Gastroesophageal sphincter (tissue), 4 donors: ENCODE results near the gene ATP11A. TPM values are rescaled to one million over a fixed set of nuclear protein-coding genes. Genes with fewer than 3 reads are reported as not detected.

ENCODE experiments used
- ATAC-seq: fragments of 150-250 bp; one replicate; pipeline ENCODE4 v1.9.1; 2016; ENCODE audit warnings: mild to moderate bottlenecking, moderate library complexity
- H3K27ac ChIP-seq, 4 donors: fragments of 200-600 bp; sonication (generic) in 3 of 4; 1 replicate in 3 of 4; 2 replicates in 1 of 4; pipeline ENCODE4 v1.5.1; 2016 to 2019
- H3K27me3 ChIP-seq: fragments of 200-600 bp; sonication (generic); one replicate; pipeline ENCODE4 v1.5.1; 2019
- H3K36me3 ChIP-seq, 2 donors: fragments of 200-600 bp; sonication (generic); one replicate each; pipeline ENCODE4 v1.5.1; 2019; ENCODE audit warnings: control low read depth in 1 of 2
- H3K4me1 ChIP-seq, 3 donors: fragments of 200-600 bp; sonication (generic); 1 replicate in 2 of 3; 2 replicates in 1 of 3; pipeline ENCODE4 v1.5.1; 2016 to 2019; ENCODE audit warnings: control low read depth in 2 of 3
- H3K4me3 ChIP-seq, 2 donors: fragments of 200-600 bp; sonication (generic); one replicate each; pipeline ENCODE4 v1.5.1; 2019; ENCODE audit warnings: mild to moderate bottlenecking in 1 of 2, moderate library complexity in 1 of 2
- H3K9me3 ChIP-seq, 3 donors: fragments of 200-600 bp; sonication (generic); one replicate each; pipeline ENCODE4 v1.5.1; 2017 to 2019; ENCODE audit warnings: control low read depth in 2 of 3
- EP300 ChIP-seq: sonication (generic); formaldehyde crosslinking; IDR thresholded peaks from one replicate; pipeline ENCODE4 v1.6.1; 2017; ENCODE audit warnings: antibody characterized with exemption, mild to moderate bottlenecking
- POLR2A ChIP-seq, 2 donors: fragments of 450-650 bp; IDR thresholded peaks; one replicate each; pipeline ENCODE4 v1.6.1; 2017; ENCODE audit warnings: antibody characterized with exemption in 2 of 2, mild to moderate bottlenecking in 2 of 2, moderate library complexity in 1 of 2
- POLR2AphosphoS5 ChIP-seq: sonication (generic); formaldehyde crosslinking; IDR thresholded peaks from one replicate; pipeline ENCODE4 v1.6.1; 2017; ENCODE audit warnings: antibody characterized with exemption
- WGBS, 2 donors: methylation state at CpG; one replicate each; pipeline ENCODE4 v1.1.5; 2018; ENCODE audit warnings: low coverage in 1 of 2; 5-methylcytosine and 5-hydroxymethylcytosine counted together
- total RNA-seq, 4 donors: library from RNA; depleted of rRNA; stranded (reverse); fragments of >200 nt; gene quantifications; one replicate each; pipeline ENCODE4 v1.1.0, GENCODE V29; 2016
- TF ChIP-seq, protein P1 (sequence below), 4 experiments: fragments of 200-600 bp in 2 of 4; fragments of 450-650 bp in 2 of 4; sonication (generic) in 1 of 4; IDR thresholded peaks; one replicate each; pipeline ENCODE4 v1.5.1; 2017 to 2019; ENCODE audit warnings: antibody characterized with exemption in 4 of 4, mild to moderate bottlenecking in 2 of 4, moderate library complexity in 2 of 4

The ATP11A gene
- total RNA-seq, 4 donors from 2014 or later, result 12.9 to 21.7 (median 17.1) TPM

DNA sequence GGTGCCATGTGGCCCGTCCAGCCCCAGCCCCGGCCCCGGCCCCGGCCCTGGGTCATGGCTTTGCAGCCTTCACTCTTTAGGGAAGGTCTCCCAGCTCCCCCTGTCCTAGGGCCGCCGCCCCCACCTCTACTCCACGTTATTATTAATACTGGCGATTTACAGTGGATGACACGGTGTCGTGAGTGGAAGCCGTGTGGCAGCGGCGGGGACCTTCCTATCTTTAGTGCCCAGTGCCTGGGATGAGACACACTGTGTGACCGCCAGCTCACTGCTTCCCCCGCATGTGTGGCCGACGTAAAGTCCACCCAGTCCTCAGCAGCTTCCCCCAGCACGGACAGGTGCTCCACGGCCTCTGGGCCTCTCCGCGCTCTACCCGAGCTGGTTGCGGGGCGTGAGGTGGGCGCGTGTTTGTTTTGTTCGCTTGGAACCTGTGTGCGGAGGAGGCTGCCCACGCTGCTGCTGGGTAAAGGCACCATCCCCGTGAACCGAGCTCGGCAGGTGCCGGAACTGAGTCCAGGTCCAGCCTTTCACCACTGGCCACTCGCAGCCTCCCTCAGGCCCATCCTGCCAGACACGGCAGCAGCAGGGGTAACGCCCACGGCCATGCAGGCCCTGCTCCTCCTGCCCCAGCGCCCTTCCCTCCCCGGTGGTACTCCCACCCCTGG is 208.2 kb downstream of the ATP11A start:
- no peaks in the 10 kb centered on the region for H3K9me3 ChIP-seq
- H3K4me3 ChIP-seq, result no peak overlapping the region
- H3K4me1 ChIP-seq, result peaks cover 0 to 25% (median 15%) of the 10 kb centered on the region in 3 donors
- H3K27ac ChIP-seq, result no peak overlapping the region
- no peak for TF ChIP-seq POLR2AphosphoS5
- TF ChIP-seq, protein P1, sequence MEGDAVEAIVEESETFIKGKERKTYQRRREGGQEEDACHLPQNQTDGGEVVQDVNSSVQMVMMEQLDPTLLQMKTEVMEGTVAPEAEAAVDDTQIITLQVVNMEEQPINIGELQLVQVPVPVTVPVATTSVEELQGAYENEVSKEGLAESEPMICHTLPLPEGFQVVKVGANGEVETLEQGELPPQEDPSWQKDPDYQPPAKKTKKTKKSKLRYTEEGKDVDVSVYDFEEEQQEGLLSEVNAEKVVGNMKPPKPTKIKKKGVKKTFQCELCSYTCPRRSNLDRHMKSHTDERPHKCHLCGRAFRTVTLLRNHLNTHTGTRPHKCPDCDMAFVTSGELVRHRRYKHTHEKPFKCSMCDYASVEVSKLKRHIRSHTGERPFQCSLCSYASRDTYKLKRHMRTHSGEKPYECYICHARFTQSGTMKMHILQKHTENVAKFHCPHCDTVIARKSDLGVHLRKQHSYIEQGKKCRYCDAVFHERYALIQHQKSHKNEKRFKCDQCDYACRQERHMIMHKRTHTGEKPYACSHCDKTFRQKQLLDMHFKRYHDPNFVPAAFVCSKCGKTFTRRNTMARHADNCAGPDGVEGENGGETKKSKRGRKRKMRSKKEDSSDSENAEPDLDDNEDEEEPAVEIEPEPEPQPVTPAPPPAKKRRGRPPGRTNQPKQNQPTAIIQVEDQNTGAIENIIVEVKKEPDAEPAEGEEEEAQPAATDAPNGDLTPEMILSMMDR (IDR thresholded peaks at IDR 0.05), result no peak
- TF ChIP-seq EP300, result no peak
- TF ChIP-seq POLR2A (IDR thresholded peaks at IDR 0.05), result no peak
- 71 to 81% methylated on average over 3 to 19 of the region's 39 CpGs for WGBS, 2 donors
- no peaks in the 10 kb centered on the region for H3K36me3 ChIP-seq
- H3K27me3 ChIP-seq, result peaks cover 73% of the 10 kb centered on the region
- no peak for ATAC-seq

DNA sequence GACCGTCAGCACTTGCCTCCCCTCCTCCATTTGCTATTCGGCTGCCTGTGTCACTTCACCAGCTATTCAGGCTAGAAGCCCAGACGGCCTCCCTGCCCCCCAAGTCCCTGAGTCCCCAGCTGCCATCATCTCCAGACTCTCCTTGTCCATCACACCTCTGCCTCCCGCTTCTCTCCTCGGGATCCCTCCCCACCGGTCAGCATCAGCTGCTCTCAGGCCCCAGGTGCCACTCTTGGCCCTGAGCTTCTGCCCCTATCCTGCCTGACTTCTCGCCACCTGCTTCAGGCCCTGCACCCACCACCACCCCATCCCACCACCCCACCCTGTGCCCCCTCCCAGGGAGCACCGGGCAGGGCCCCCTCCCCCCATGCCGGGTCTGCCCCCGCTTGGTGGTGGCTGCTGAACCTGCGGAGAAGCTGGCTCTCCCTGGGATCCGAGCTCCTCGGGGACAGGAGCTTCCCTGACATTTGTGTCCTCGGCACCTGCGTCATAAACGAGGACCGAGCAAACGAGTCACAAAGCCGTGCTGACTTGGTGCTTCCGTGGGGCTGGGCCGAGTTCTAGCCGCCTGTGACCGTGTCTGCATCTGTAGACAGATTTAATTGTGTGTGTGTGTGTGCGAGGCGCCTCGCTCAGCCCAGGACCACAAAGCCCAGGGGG is 208.9 kb downstream of the ATP11A start:
- Histone ChIP-seq H3K9me3 (no peaks in the 10 kb centered on the region), H3K4me3 (no peak overlapping the region), H3K36me3 (no peaks in the 10 kb centered on the region), H3K4me1 (peaks cover 0 to 18% (median 11%) of the 10 kb centered on the region in 3 donors), H3K27ac (no peak overlapping the region), H3K27me3 (peaks cover 72% of the 10 kb centered on the region)
- no peak for ATAC-seq
- no peak for TF ChIP-seq POLR2A (IDR thresholded peaks at IDR 0.05)
- no peak for TF ChIP-seq POLR2AphosphoS5
- TF ChIP-seq EP300, result no peak
- TF ChIP-seq, protein P1 (IDR thresholded peaks at IDR 0.05), result no peak
- 73 to 80% methylated on average over 6 to 7 of the region's 26 CpGs for whole genome bisulfite sequencing, 2 donors

DNA sequence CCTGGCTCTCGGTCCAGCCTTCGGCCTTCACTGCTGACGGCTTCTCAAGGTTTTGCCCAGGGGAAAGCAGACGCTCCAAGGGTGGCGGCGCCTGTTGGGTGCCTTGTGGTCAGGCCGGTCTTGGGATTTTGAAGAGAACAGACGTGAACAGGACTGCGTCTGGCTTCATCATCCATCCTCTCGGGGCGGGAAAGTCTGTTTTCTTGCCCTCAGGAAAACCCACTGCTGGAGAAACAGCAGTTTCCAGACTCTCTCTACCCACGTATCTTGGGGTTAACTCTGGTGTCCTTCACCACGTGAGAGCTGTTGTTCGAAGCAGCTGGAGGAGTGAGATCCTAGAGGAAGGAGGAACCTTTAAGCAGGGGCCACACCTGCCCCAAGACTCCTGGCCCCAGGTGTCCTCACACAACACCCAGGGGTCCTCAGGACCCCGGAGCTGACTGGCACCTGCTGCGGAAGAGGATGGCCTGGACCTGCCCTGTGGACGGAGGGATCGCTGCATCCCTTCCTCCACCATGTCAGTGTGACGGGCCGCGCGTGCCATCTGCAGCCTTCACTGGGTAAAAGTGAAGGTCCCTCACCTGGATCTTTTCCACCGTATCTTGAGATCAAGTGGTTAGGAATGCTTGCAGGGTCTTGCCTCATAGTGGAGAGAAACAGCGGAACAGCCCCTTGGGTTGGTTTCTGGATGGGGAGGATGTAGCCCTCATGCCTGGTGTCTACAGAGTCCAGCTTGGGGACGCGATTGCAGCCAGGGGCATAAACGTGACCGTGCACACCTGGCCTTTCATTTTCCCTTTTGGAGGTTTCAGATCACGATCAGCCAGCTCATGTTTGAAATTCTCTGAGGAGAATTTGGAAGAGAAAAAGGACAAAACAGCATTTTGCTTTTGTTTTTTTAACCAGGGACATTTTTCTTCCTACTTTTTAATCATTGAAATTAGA is 209.7 kb downstream of the ATP11A start:
- Histone ChIP-seq H3K36me3 (no peaks in the 10 kb centered on the region), H3K4me3 (no peak overlapping the region), H3K9me3 (peaks cover 0 to 4% (median 0%) of the 10 kb centered on the region in 3 donors), H3K27ac (no peak overlapping the region), H3K27me3 (peaks cover 64% of the 10 kb centered on the region), H3K4me1 (peaks cover 0 to 10% (median 7%) of the 10 kb centered on the region in 3 donors)
- WGBS, 2 donors, result 74 to 93% methylated on average over 3 to 11 of the region's 29 CpGs
- no peak for ATAC-seq
- no peak for TF ChIP-seq EP300
- no peak for TF ChIP-seq POLR2AphosphoS5
- TF ChIP-seq POLR2A (IDR thresholded peaks at IDR 0.05), result no peak
- TF ChIP-seq, protein P1 (IDR thresholded peaks at IDR 0.05), result no peak

DNA sequence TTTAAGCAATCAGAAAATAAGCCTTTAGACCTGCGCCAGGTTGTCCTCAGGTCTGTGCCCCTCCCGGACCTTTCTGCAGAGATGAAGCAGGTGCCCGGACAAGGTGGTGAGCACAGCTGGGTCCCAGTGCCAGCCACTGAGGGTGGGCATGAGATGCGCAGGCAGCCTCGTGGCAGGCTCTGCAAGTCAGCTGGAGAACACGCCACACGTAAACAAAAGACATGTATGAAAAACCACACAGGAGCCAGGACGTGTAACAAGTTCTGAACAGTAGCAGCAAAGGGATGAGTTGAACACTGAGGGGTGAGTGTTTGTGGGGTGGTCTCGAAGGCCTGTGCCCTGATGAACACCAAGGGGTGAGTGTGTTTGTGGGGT is 210.4 kb downstream of the ATP11A start:
- H3K4me1 ChIP-seq, result peaks cover 0 to 3% (median under 1%) of the 10 kb centered on the region in 3 donors
- no peak overlapping the region for H3K27ac ChIP-seq
- no peak for TF ChIP-seq EP300
- ATAC-seq, result no peak
- H3K36me3 ChIP-seq, result no peaks in the 10 kb centered on the region
- H3K4me3 ChIP-seq, result no peak overlapping the region
- peaks cover 0 to 11% (median 0%) of the 10 kb centered on the region in 3 donors for H3K9me3 ChIP-seq
- 81 to 100% methylated on average over 1 to 7 of the region's 9 CpGs for WGBS, 2 donors
- H3K27me3 ChIP-seq, result peaks cover 58% of the 10 kb centered on the region

DNA sequence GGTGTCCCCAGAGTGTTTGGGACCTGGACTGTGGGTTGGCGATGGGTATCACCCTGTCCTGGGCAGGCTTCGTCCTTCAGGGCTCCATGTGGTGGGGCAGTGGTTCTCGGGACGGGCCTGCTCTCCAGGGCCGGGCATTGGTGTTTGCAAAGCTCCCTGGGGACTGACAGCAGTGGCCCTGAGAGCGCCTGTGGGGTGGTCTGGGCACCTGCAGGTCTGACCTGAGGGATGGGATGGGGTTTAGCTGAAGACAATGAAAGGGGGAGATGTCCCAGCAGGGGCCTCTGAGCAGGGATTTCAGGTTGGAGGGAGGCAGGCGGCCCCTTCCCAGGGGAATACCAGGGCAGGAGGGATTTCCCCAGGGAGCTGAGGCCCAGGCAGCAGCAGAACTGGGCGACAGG is 210.9 kb downstream of the ATP11A start:
- Histone ChIP-seq H3K4me3 (no peak overlapping the region), H3K9me3 (peaks cover 0 to 16% (median 0%) of the 10 kb centered on the region in 3 donors), H3K4me1 (no peaks in the 10 kb centered on the region), H3K36me3 (no peaks in the 10 kb centered on the region), H3K27ac (no peak overlapping the region), H3K27me3 (peaks cover 53% of the 10 kb centered on the region)
- ATAC-seq, result no peak
- 88 to 94% methylated on average over 2 of the region's 8 CpGs for WGBS, 2 donors
- TF ChIP-seq POLR2AphosphoS5, result no peak
- TF ChIP-seq POLR2A (IDR thresholded peaks at IDR 0.05), result no peak
- no peak for TF ChIP-seq EP300
- TF ChIP-seq, protein P1 (IDR thresholded peaks at IDR 0.05), result no peak
